KMS-11 (cell line): Measurements from ENCODE around the gene FAM107A.

Source experiments
- H2AFZ ChIP-seq: fragments of 200-600 bp; sonication (generic); 2 replicates; pipeline ENCODE4 v1.6.1; 2016; ENCODE audit warnings: antibody characterized with exemption, mixed run types, low read depth
- H3K27ac ChIP-seq: fragments of 200-600 bp; sonication (generic); 2 replicates; pipeline ENCODE4 v1.6.1; 2016; ENCODE audit warnings: mild to moderate bottlenecking, mixed run types
- H3K27me3 ChIP-seq: fragments of 200-600 bp; sonication (generic); 2 replicates; pipeline ENCODE4 v1.6.1; 2017; ENCODE audit warnings: mild to moderate bottlenecking, low read depth, mixed run types, moderate library complexity; ENCODE audit not compliant: insufficient read depth
- H3K36me3 ChIP-seq: fragments of 200-600 bp; sonication (generic); 2 replicates; pipeline ENCODE4 v1.6.1; 2017; ENCODE audit warnings: mild to moderate bottlenecking, mixed run types; ENCODE audit not compliant: insufficient read depth
- H3K4me1 ChIP-seq: fragments of 200-600 bp; sonication (generic); 2 replicates; pipeline ENCODE4 v1.6.1; 2016; ENCODE audit warnings: mild to moderate bottlenecking, low read depth, mixed run types; ENCODE audit not compliant: poor library complexity, severe bottlenecking
- H3K4me2 ChIP-seq: fragments of 200-600 bp; sonication (generic); 2 replicates; pipeline ENCODE4 v1.7.0; 2016; ENCODE audit warnings: mild to moderate bottlenecking, mixed run types
- H3K4me3 ChIP-seq: fragments of 200-600 bp; sonication (generic); IDR thresholded peaks from 2 replicates; pipeline ENCODE4 v1.6.1; 2017; ENCODE audit warnings: low read depth, low read length, mixed read lengths; ENCODE audit not compliant: insufficient read depth
- H3K79me2 ChIP-seq: fragments of 200-600 bp; sonication (generic); 2 replicates; pipeline ENCODE4 v1.6.1; 2016; ENCODE audit warnings: low read depth, mixed run types; ENCODE audit not compliant: insufficient read depth
- H3K9ac ChIP-seq: fragments of 200-600 bp; sonication (generic); 2 replicates; pipeline ENCODE4 v1.6.1; 2016; ENCODE audit warnings: mild to moderate bottlenecking, mixed run types
- H4K20me1 ChIP-seq: fragments of 200-600 bp; sonication (generic); 2 replicates; pipeline ENCODE4 v1.6.1; 2016; ENCODE audit warnings: mild to moderate bottlenecking, mixed run types; ENCODE audit not compliant: insufficient read depth
- CTCF ChIP-seq: fragments of 200-600 bp; sonication (generic); conservative IDR thresholded peaks from 2 replicates; pipeline ENCODE4 v1.6.1; 2017; ENCODE audit warnings: low read depth, mild to moderate bottlenecking, antibody characterized with exemption, low read length, moderate library complexity, mixed read lengths

The FAM107A gene

GRCh38 chr3:58539626-58540025, 37.6 kb downstream of the FAM107A start:
- no peak for TF ChIP-seq CTCF

GRCh38 chr3:58537412-58538301, 39.5 kb downstream of the FAM107A start:
- Histone ChIP-seq H3K27me3 (no peaks in the 10 kb centered on the region), H3K79me2 (no peaks in the 10 kb centered on the region), H3K4me2 (no peak overlapping the region), H3K36me3 (no peaks in the 10 kb centered on the region), H4K20me1 (no peaks in the 10 kb centered on the region), H3K4me3 (no peak overlapping the region), H3K9ac (no peak overlapping the region), H3K27ac (no peak overlapping the region), H3K4me1 (no peaks in the 10 kb centered on the region), H2AFZ (no peak overlapping the region)
- no peak for TF ChIP-seq CTCF

More at GRCh38 chr3:58539626-58540025, 37.6 kb downstream of the FAM107A start:
- Histone ChIP-seq H2AFZ (no peak overlapping the region), H3K36me3 (no peaks in the 10 kb centered on the region), H3K4me3 (no peak overlapping the region), H3K4me2 (no peak overlapping the region), H3K4me1 (no peaks in the 10 kb centered on the region), H4K20me1 (no peaks in the 10 kb centered on the region), H3K9ac (no peak overlapping the region), H3K27me3 (no peaks in the 10 kb centered on the region), H3K79me2 (no peaks in the 10 kb centered on the region), H3K27ac (no peak overlapping the region)

GRCh38 chr3:58536501-58537411, 40.4 kb downstream of the FAM107A start, which contains the start of gene ACOX2:
Gene ACOX2 (minus strand): TSS chr3:58537190. CDS start chr3:58535106, 2,084 bp downstream.
- no peak within 1 kb of the TSS for H3K4me3 ChIP-seq

More at GRCh38 chr3:58536501-58537411, 40.4 kb downstream of the FAM107A start, which contains the start of gene ACOX2:
- no peak for TF ChIP-seq CTCF
- no peak within 1 kb of the TSS for H2AFZ ChIP-seq
- H3K4me2 ChIP-seq = no peak within 1 kb of the TSS
- H3K4me1 ChIP-seq = peaks cover 4% of the 10 kb centered on the region
- H3K79me2 ChIP-seq = no peaks in the 10 kb centered on the region
- H3K27ac ChIP-seq = no peak within 1 kb of the TSS
- H3K36me3 ChIP-seq = no peaks in the 10 kb centered on the region
- no peaks in the 10 kb centered on the region for H4K20me1 ChIP-seq
- no peak within 1 kb of the TSS for H3K9ac ChIP-seq
- H3K27me3 ChIP-seq = no peaks in the 10 kb centered on the region
